Stimulated activated CD4-positive, alpha-beta T cell treated with anti-CD3 and anti-CD28 coated beads, Interleukin-12 subunit alpha, Interleukin-12 subunit beta, amount 100 ng/mL, for 24 hours (primary cell): ENCODE measurements around the gene ADAM12.

Experiments used
- DNase-seq, 2 experiments: peaks; one replicate each; pipeline ENCODE4 v3.0.0-alpha.2; 2020; ENCODE audit warnings: low read depth in 2 of 2

The ADAM12 gene

GRCh38 chr10:126235091-126235978 lies 152.9 kb downstream of the ADAM12 start:
- DNase-seq, result no peak

DNA sequence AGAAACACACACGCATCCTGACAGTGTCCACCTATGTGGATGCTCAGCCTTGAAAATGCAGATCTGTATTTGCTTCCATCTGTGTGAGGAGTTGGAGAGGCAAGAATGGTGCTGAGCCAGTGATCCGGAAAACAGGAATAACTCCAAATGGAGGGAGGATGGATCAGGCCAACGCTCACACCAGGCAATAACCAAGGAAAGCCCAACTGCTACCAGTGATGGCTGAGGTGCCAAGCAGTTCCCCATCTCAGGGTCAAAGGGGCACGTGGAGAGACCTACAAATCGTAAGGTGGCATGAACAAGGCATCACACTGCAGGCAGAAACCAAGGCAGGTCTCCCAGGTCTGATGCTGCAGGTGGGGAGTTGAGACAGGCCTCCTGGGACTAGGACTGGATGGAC lies 153.6 kb downstream of the ADAM12 start:
- DNase-seq, result no peak

DNA sequence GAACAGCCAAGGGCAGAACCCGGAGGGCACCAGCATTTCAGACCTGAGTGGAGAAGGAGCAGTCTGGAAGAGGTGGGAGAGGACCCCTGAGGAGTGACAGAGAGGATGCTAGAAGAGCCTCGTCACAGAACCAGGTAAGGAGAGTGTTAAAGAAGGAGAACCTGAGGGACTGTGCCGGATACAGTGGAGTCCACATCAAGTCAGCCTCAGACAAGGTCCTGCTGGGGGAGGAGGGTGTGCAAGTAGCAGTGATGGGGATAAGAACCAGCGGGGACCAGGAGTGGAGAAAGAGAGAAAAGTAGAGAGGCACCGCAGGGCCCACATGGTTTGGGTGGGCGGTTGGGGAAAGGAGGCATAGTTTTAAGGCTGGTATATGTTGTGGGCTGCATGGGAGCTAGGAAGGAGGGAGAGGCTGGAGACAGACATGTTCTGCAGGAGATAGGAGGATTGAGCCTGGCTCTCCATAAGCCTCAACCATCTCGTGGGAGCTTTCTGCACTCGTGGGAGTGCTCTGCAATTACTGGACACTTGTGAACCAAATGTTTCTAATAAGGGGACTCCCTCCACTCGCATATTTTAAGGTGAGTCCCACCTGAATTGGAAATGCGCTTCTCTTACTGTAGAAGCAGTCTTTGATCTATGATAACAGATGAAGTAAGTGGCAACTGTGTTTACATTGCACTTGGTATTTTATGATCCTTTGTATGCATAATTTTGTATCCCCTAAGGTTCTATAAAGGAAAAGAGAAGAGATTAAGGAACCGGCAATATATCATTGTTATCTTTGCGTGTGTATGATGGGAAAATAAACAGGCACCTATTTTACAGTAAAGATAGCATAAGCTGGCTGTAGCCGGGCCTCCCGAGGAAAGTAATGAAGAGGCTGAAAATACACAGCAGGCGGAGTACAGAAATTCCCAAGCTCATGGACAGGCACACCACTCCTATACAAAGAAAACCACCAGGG lies 154.8 kb downstream of the ADAM12 start:
- DNase-seq, result no peak

- no peak for DNase-seq
Measured at GRCh38 chr10:126230587-126230986, 157.7 kb downstream of the ADAM12 start.

DNA sequence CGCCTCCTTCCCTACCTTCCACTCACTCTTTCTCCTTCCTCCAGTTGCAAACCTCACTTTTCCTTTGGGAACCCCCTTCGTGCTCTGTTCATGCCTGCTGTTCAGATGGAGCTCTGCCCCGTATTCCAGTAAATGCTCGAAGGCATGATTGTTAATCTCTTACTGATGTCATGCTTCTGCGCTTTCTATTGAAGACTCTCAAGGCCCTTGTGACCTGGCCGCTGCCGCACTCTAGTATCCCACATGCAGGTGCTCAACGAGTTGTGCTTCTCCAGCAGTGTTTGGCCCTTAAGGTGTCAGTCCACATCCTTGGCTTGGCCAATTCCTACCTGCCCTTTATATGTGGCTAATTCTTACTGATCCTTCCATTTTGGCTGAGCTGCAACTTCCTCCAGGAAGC lies 158.6 kb downstream of the ADAM12 start:
- DNase-seq, result no peak

DNA sequence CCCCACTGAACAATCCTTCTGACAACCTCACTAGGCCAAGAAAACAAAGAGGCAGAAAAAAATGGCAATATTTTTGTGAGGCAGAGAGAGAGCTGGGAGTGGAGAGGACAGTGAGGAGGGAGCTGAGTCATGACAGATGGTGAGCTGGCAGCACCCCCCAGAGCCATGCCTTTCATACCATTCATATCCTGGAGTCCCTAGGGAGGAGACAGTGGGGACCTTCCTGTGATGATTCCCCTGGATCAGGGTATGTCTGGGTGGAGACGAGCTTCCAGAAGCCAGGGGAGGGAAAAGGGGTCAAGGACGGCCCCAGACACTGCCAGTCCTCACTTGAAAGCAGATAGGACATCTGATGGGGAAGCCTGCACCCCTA lies 160.5 kb downstream of the ADAM12 start:
- no peak for DNase-seq

- no peak for DNase-seq
Measured at GRCh38 chr10:126226988-126227761, 161.1 kb downstream of the ADAM12 start.

GRCh38 chr10:126226205-126226604 lies 162.1 kb downstream of the ADAM12 start:
- no peak for DNase-seq

DNA sequence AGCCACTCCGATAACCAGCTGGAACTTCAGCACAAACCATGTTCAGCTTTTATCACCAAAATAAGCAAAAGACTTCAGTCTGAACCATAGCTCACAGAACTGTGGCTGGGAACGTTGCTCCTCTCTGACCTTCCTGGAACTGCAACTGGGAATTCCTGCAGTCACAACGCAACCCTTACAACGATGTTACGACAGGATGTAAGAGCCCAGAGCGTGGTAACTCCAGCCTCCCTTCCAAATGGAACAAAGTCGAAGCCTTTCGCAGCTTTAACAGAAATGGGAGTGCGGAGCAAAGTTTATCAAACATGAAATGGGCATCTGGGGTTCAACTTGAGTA lies 162.6 kb downstream of the ADAM12 start:
- DNase-seq, result no peak

DNA sequence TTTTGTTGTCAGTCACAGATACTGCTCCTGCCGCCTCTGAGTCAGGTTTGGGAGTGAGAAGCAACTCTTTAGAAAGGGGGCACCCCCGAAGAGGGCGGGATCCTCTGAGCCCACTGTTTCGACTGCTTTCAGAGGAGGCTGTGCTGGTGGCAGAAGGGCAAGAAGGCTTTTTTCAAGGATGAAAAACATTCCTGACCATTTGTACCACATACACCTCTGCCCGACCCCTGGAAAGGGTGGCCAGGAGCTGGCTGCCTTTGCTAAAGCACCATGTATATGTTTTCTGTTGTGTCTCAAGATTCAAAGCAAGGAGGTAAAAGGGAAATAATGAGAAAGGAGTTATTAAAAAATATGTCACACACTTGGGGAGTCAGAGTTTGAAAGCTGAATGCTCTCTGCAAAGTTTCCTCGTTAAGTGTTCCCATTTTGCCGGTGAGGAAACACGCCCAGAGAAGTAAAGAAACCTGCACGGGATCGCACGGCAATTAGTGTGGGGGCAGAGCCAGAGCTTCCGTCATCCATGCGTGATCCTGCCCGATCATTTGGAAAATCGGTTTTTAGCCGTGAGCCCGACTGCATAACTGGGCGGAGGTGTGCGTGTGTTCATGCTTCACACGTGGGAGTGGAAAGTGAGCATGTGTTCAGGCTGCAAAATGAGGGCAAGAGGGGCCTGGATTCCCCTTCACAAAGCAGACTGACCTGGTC lies 163.2 kb downstream of the ADAM12 start:
- no peak for DNase-seq

GRCh38 chr10:126223512-126224067 lies 164.7 kb downstream of the ADAM12 start:
- DNase-seq, result no peak

DNA sequence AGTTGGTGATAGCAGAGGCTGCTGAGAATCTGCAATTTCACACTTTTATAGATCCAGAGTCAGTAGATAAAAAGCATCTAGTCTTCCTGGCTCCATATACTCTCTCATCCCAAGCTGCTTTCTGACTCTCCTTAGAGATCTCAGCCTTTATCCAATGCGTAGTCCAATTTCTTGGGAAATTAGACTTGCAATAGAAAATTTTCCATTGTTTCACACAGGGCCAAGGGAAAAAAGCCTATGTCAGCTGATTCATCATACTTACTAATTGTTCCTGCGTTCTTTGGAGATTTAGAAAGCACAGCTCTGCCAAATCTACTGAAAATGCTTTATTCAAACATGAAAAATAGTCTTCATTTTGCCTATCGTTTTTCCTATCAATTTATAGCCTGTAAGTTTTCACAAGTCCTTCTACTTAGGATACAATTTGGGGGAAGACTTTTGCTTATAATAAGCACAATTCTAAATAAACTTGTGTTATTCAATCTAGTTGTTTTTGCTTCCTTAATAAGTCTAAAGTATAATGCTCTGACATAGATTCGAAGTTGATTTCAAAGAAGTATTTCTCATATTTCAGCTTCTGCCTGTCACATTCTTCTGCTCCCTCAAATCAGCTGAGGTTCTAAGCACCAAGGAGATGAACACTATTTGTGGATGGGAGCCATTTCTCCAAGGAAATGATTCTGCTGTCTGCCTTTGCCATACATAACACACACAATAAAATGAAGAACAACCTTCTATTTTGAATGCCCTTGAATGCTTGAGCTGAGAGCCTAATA lies 165.4 kb downstream of the ADAM12 start:
- no peak for DNase-seq

DNA sequence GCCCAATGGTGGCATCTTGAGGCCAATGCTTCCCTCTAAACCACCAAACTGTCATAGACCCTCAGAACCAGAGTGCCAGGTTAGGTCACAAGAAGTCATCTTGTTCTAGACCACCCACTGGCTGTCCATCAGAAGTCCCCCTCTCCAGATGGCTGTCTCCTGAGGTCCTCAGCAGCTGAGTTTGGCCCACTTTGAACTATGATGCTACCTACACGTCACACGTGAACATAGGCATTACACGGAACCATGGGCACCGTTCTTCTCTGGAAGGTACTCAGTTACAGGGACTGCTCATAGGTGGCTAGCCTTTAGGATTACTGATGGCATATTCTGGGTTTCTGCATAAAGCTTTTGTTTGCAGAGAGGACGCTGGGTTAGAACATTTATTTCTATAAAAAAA lies 166.4 kb downstream of the ADAM12 start:
- no peak for DNase-seq

- DNase-seq, result no peak
Measured at GRCh38 chr10:126218778-126219649, 169.3 kb downstream of the ADAM12 start.

GRCh38 chr10:126218174-126218573 lies 170.1 kb downstream of the ADAM12 start:
- DNase-seq, result no peak

DNA sequence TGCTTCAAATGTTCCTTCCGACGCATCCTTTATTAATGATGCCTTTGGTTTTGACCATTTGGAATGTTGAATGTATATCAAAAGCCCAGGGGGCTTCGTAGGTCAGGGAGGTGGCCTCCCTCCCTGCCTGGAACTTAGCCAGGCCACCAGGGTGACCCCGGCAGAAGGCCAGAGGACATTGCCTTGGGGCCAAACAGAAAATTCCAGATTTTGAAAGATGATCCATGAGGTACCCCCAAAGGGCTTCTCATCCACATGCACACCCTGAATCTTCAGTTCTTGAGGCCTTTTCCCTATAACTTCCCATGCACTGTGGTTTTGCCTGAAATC lies 171.7 kb downstream of the ADAM12 start:
- DNase-seq, result no peak

- no peak for DNase-seq
Measured at GRCh38 chr10:126215746-126216631, 172.3 kb downstream of the ADAM12 start.

GRCh38 chr10:126214679-126215078 lies 173.6 kb downstream of the ADAM12 start:
- DNase-seq, result no peak
